Liver (tissue), 3 donors: ENCODE measurements around the gene ZNF488.
"Not testable (repeated sequence)": the region's sequence is repeated elsewhere in the genome, so short reads cannot be mapped to it uniquely, and the experiment has no call there.

Experiments used
- ATF3 ChIP-seq: IDR thresholded peaks from 2 replicates; pipeline ENCODE4 v1.6.1; 2016; ENCODE audit warnings: antibody characterized with exemption
- CTCF ChIP-seq: fragments of 150-350 bp; IDR thresholded peaks from 2 replicates; pipeline ENCODE4 v1.5.1; 2017; ENCODE audit warnings: improper control_type of control experiment, low read depth, low read length; ENCODE audit not compliant: missing input control
- EGR1 ChIP-seq, 2 donors: IDR thresholded peaks; 2 replicates each; pipeline ENCODE4 v1.6.1; 2016 to 2018; ENCODE audit warnings: antibody characterized with exemption in 2 of 2, low read depth in 2 of 2
- FOXA1 ChIP-seq: IDR thresholded peaks from 2 replicates; pipeline ENCODE4 v1.6.1; 2016; ENCODE audit warnings: antibody characterized with exemption
- HNF4A ChIP-seq, 2 donors: conservative IDR thresholded peaks; 2 replicates each; pipeline ENCODE4 v1.6.1; 2016; ENCODE audit warnings: antibody characterized with exemption in 2 of 2, mild to moderate bottlenecking in 2 of 2
- JUND ChIP-seq, 2 donors: IDR thresholded peaks; 2 replicates each; pipeline ENCODE4 v1.6.1; 2016; ENCODE audit warnings: antibody characterized with exemption in 2 of 2
- MAX ChIP-seq: IDR thresholded peaks from 2 replicates; pipeline ENCODE4 v1.6.1; 2016; ENCODE audit warnings: antibody characterized with exemption
- RAD21 ChIP-seq, 2 donors: IDR thresholded peaks; 2 replicates each; pipeline ENCODE4 v1.6.1; 2016; ENCODE audit warnings: antibody characterized with exemption in 2 of 2, mild to moderate bottlenecking in 2 of 2
- REST ChIP-seq: IDR thresholded peaks from 2 replicates; pipeline ENCODE4 v1.6.1; 2016; ENCODE audit warnings: antibody characterized with exemption, mild to moderate bottlenecking
- RXRA ChIP-seq, 2 donors: IDR thresholded peaks; 2 replicates each; pipeline ENCODE4 v1.6.1; 2017 to 2018; ENCODE audit warnings: antibody characterized with exemption in 2 of 2, mild to moderate bottlenecking in 1 of 2
- SP1 ChIP-seq: IDR thresholded peaks from 2 replicates; pipeline ENCODE4 v1.6.1; 2018; ENCODE audit warnings: antibody characterized with exemption, mild to moderate bottlenecking
- YY1 ChIP-seq: IDR thresholded peaks from 2 replicates; pipeline ENCODE4 v1.6.1; 2016; ENCODE audit warnings: antibody characterized with exemption, mild to moderate bottlenecking
- donor health status: healthy.
- donor health status: healthy.

GRCh38 chr10:47386104-47386503, 2.0 kb upstream of the ZNF488 start:
- not testable (repeated sequence) for TF ChIP-seq CTCF; RXRA (IDR thresholded peaks at IDR 0.05); ATF3; JUND (IDR thresholded peaks at IDR 0.05); EGR1 (IDR thresholded peaks at IDR 0.05; ENCODE audit: low read depth in 2 of 2); HNF4A (conservative IDR thresholded peaks at IDR 0.05); REST; YY1; MAX; SP1; RAD21 (IDR thresholded peaks at IDR 0.05); FOXA1
